ENCODE data around the gene REC8.

DNA sequence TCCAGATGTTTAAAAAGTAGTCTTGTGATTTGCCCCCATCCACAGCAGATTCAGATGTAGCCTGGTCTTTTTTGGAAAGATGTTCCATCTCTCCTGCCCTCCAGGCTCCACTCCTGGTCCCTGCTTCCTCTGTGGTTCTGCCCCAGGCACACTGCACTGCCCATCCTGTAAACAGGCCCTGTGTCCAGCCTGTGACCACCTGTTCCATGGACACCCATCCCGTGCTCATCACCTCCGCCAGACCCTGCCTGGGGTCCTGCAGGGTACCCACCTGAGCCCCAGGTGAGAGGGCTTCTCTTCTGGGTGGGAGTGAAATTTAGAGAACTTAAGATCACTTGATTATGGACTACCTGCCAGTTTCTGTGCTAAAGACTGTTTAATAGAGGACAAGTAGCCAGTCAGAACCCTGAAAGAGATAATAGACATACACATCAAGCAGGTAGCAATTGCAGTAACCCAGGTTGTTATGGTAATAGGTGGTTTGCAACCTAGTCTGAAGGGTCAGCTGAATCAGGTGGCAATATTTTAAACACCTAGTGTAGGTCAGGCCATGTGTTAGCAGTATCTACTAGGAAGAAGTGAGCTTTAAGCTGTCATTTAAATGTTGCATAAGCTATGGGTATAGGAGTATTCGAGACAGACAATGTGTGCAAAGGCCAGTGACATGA is 22.4 kb upstream of the REC8 start:
- TF ChIP-seq POLR2A (IDR thresholded peaks at IDR 0.05; ENCODE audit: low read depth, low read length), result no peak
- no peak for TF ChIP-seq POLR2AphosphoS5 (IDR thresholded peaks at IDR 0.05; ENCODE audit: low read depth, low read length)

All from GM12892 (cell line).